ENCODE measurements around the gene APOA5. TPM values are rescaled to one million over a fixed set of nuclear protein-coding genes. Genes with fewer than 3 reads are reported as not detected.

The APOA5 gene
- total RNA-seq, 1 experiment from 2014 or later: 0.11 TPM

- Mint-ChIP-seq H3K9me3 (peaks cover 3 to 5% of the 10 kb centered on the region in 2 experiments; a peak in 3 of 5 replicates), H3K36me3 (ENCODE audit: insufficient read depth in 1 of 3, low read depth in 3 of 3) (no peaks in the 10 kb centered on the region), H3K4me3 (no peak within 1 kb of the TSS), H3K27ac (no peak within 1 kb of the TSS), H3K4me1 (peaks cover under 1 to 7% of the 10 kb centered on the region in 2 experiments; a peak in 3 of 4 replicates), H3K27me3 (ENCODE audit: low read depth) (peaks cover 23% of the 10 kb centered on the region)
- H3K27me3 ChIP-seq (ENCODE audit: insufficient read depth, low read length): no peaks in the 10 kb centered on the region
- no peak within 1 kb of the TSS for H3K56ac ChIP-seq (ENCODE audit: insufficient read length, low read depth, low read length)
- H2AK5ac ChIP-seq (ENCODE audit: insufficient read length, low read length): no peak within 1 kb of the TSS
- TF ChIP-seq CTCF (conservative IDR thresholded peaks at IDR 0.05): no peak
- H2BK5ac ChIP-seq (ENCODE audit: insufficient read length, low read length): no peak within 1 kb of the TSS
- H3K23me2 ChIP-seq (ENCODE audit: insufficient read length, low read depth, low read length, poor library complexity, severe bottlenecking): no peaks in the 10 kb centered on the region
- WGBS (ENCODE audit: extremely low coverage, insufficient read length, low lambda C conversion rate): no CpG with 5 or more reads among the region's 9 CpGs
- DNase-seq: no peak
- H3K9ac ChIP-seq (ENCODE audit: extremely low read depth, insufficient read length, low read length): no peak within 1 kb of the TSS
- H3T11ph ChIP-seq (ENCODE audit: low read length): no peak within 1 kb of the TSS
- H3K23ac ChIP-seq (ENCODE audit: insufficient read length, low read depth, low read length): no peak within 1 kb of the TSS
- no peak within 1 kb of the TSS for H2BK15ac ChIP-seq (ENCODE audit: low read depth, low read length)
- H3K27ac ChIP-seq (ENCODE audit: insufficient read length, low read depth, low read length): no peak within 1 kb of the TSS
- no peak within 1 kb of the TSS for H2BK12ac ChIP-seq (ENCODE audit: insufficient read length, low read depth, low read length)
- H4K20me1 ChIP-seq (ENCODE audit: control insufficient read depth, insufficient read depth, insufficient read length): no peaks in the 10 kb centered on the region
- no peaks in the 10 kb centered on the region for H3K9me3 ChIP-seq (ENCODE audit: control insufficient read depth, low read depth, low read length)
- no peaks in the 10 kb centered on the region for H3K79me2 ChIP-seq (ENCODE audit: insufficient read depth, low read length)
- H3K4ac ChIP-seq (ENCODE audit: low read depth, low read length): no peak within 1 kb of the TSS
- H2BK120ac ChIP-seq (ENCODE audit: low read depth, low read length, poor library complexity, severe bottlenecking): no peak within 1 kb of the TSS
- H4K91ac ChIP-seq (ENCODE audit: insufficient read length, low read depth, low read length): no peak within 1 kb of the TSS
- no peak within 1 kb of the TSS for H3K18ac ChIP-seq (ENCODE audit: insufficient read length, low read depth, low read length)
- no peak within 1 kb of the TSS for H2BK20ac ChIP-seq (ENCODE audit: low read depth, low read length, poor library complexity, severe bottlenecking)
- H3K4me1 ChIP-seq (ENCODE audit: insufficient read depth, low read length): no peaks in the 10 kb centered on the region
- no peak within 1 kb of the TSS for H2AFZ ChIP-seq (ENCODE audit: low read length)
- H4K8ac ChIP-seq (replicated peaks; ENCODE audit: insufficient read length, low read depth, low read length): no peak within 1 kb of the TSS
- no peak within 1 kb of the TSS for H3K4me2 ChIP-seq (ENCODE audit: insufficient read depth, insufficient read length, low read length)
- H3K14ac ChIP-seq (ENCODE audit: insufficient read depth, low read length): no peak within 1 kb of the TSS; the same call in 1 of the 2 replicates
- no peaks in the 10 kb centered on the region for H3K79me1 ChIP-seq (ENCODE audit: insufficient read depth, low read depth, low read length, poor library complexity, severe bottlenecking)
- H4K5ac ChIP-seq (ENCODE audit: insufficient read length, low read depth, low read length): no peak within 1 kb of the TSS
Measured at GRCh38 chr11:116829525-116830183, 38.0 kb upstream of the APOA5 start, which contains the start of gene APOC3. APOC3 (plus strand) TSS chr11:116829907; CDS start chr11:116830583, 676 bp downstream.

All from H9 (cell line).